ENCODE results near the gene NHLRC4.

NHLRC4 gene

DNA sequence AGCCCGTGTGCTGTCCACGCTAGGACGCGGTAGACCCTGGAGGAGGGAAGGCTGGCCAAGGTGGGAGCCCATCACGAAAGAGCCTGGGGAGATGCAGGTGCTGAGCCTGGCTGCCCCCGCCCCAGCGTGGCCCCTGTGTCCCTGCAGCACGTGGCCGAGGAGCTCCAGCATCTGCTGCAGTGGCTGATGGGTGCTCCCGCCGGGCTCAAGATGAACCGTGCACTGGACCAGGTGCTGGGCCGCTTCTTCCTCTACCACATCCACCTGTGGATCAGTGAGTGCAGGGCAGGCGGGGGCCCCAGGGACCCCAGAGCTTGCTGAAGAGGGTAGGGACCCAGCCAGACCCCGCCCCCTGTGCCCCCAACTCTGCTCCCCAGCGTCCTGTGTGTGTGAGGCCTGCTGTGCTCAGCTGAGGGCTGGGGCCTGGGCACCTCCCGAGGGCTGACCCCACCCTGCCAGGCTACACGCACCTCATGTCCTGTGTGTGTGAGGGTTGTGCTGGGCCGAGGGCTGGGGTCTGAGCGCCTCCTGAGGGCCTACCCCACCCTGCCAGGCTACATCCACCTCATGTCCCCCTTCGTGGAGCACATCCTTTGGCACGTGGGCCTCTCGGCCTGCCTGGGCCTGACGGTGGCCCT lies 11.5 kb downstream of the NHLRC4 start:
- no peak for DNase-seq (ENCODE audit: low read depth)
- H3K4me3 ChIP-seq (ENCODE audit: low read depth, low read length) = no peak overlapping the region

GRCh38 chr16:578870-579405 lies 12.1 kb downstream of the NHLRC4 start:
- no peak for DNase-seq (ENCODE audit: low read depth)
- no peak overlapping the region for H3K4me3 ChIP-seq (ENCODE audit: low read depth, low read length)

DNA sequence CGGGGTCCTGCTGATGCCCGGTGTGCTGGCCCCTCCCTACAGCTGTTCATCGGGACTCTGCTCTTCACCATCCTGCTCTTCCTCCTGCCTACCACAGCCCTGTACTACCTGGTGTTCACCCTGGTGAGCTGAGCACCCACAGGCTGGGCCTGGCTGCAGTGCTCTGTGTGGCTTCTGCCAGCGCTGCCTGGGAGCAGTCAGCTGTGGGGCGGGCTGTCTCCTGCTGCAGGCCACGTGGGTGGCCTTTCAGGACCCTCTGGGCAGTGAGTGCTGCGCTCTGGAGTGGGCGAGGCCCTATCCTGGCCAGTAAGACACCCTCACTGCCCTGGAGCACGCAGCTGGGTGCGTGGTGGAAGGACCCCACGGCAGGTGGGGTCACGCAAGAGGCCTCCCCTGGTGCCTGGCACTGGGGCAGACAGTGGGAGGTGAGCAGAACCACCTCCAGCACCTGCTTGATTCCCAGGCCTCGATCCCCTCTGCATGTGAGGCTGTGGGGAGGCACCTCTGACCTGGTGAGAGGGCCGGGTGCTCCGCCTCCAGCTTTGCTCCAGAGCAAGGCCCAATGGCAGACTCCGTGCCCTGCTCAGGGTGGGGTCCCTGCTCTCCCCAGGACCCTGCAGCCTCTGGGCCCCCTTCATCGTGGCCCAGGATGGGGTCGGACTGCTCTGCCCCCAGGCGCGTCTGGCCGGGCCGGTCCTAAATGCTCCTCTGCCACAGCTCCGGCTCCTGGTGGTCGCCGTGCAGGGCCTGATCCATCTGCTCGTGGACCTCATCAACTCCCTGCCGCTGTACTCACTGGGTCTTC lies 13.5 kb downstream of the NHLRC4 start:
- no peak for DNase-seq (ENCODE audit: low read depth)
- H3K4me3 ChIP-seq (ENCODE audit: low read depth, low read length) = no peak overlapping the region

DNA sequence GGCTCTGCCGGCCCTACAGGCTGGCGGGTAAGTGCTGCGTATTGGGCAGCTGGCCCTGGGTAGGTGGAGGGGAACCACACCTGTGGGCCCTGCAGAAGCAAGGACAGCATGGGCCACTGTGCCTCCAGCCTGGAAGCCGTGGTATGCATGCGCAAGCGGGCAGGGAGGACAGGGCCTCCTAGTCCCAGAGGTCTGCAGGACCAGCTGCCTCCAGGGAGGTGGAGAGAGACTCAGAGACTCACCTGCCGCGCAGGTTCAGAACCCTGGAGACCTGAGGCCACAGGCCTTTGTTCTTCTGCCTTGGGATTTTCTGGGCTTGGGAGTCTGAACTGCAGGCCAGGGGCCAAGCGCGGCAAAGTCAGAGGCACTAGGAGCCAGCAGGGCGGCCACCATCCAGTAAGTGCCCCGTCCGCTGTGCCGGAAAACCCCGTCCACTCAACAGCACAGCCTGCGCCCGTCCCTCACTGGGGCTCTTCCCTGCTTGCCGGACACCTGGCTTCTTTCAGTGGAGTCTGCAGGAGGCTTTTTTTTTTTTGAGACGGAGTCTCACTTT lies 14.2 kb downstream of the NHLRC4 start:
- no peak for DNase-seq (ENCODE audit: low read depth)
- no peak overlapping the region for H3K4me3 ChIP-seq (ENCODE audit: low read depth, low read length)

DNA sequence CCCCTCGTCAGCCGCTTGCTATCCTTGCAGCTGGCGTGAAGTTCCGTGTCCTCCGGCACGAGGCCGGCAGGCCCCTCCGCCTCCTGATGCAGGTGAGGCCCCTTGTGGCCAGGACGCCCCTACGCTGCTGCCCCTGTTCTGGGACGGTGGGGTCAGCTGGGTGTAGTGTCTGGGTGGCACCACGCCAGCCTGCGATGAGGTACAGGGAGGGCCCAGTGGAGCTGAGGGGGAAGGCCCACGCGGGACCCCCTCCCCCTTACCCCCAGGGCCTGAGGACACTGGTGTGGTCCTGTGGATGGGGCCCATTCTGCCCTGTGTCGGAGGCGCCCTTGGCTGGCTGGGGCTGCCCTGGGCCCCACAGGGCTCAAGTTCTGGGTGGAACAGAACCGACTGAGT lies 15.4 kb downstream of the NHLRC4 start:
- DNase-seq (ENCODE audit: low read depth) = no peak
- H3K4me3 ChIP-seq (ENCODE audit: low read depth, low read length) = no peak overlapping the region

- DNase-seq (ENCODE audit: low read depth) = no peak
- no peak overlapping the region for H3K4me3 ChIP-seq (ENCODE audit: low read depth, low read length)
Observed at GRCh38 chr16:582614-583331, 16.0 kb downstream of the NHLRC4 start.

DNA sequence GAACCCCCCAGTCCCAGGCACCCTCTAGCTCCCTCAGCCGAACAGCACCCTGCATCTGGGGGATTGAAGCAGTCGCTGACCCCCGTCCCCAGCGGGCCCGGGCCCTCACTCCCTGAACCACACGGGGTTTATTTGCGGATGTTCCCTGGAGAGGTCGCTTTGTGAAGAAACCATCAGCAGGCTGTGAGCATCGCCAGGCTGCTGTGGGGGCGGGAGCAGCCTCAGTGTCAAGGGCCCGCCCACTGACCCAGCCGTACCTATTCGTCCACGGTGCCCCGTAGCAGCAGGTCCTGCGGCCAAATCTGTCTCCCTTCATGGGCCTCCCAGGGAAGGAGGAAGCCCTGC lies 16.6 kb downstream of the NHLRC4 start:
- DNase-seq (ENCODE audit: low read depth) = no peak
- no peak overlapping the region for H3K4me3 ChIP-seq (ENCODE audit: low read depth, low read length)

DNA sequence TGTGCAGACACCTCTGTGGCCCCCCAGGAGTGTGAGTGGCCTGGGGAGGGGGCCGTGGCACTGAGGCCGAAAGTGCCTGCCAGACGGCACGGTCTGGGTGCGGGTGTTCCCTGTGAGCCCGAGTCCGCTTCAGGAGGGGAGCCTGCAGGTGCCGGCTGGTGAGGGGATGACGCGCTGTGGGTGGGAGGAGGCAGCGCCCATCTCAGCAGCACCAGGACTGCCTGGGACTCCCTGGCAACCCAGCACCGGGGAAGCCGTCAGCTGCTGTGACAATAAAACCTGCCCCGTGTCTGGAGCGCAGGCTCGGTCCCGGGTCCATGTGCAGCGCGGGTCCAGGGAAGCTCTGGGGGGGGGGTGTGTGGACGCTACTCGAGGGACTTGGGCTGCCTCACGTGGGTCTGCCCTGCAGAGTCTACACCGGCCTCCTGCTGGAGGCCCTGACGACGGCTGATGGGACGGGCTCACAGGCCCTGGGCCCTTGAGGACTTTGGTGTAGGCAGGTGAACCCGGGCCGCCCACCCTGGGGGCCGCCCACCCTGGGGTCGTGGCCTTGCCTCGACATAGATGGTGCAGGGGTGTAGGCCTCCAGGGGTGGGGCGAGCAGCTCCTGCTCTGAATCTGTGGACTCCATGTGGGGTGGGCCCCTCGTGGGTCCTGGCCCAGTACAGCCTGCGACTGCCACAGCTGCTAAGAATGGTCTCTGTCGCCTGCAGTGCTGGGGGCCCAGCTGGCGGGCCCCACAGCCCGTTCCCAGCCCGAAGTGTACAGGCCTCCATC lies 17.2 kb downstream of the NHLRC4 start:
- no peak overlapping the region for H3K4me3 ChIP-seq (ENCODE audit: low read depth, low read length)
- no peak for DNase-seq (ENCODE audit: low read depth)

- no peak overlapping the region for H3K4me3 ChIP-seq (ENCODE audit: low read depth, low read length)
- no peak for DNase-seq (ENCODE audit: low read depth)
Observed at GRCh38 chr16:585351-585750, 18.5 kb downstream of the NHLRC4 start.

- no peak for DNase-seq (ENCODE audit: low read depth)
Observed at GRCh38 chr16:586047-586644, 19.3 kb downstream of the NHLRC4 start.

DNA sequence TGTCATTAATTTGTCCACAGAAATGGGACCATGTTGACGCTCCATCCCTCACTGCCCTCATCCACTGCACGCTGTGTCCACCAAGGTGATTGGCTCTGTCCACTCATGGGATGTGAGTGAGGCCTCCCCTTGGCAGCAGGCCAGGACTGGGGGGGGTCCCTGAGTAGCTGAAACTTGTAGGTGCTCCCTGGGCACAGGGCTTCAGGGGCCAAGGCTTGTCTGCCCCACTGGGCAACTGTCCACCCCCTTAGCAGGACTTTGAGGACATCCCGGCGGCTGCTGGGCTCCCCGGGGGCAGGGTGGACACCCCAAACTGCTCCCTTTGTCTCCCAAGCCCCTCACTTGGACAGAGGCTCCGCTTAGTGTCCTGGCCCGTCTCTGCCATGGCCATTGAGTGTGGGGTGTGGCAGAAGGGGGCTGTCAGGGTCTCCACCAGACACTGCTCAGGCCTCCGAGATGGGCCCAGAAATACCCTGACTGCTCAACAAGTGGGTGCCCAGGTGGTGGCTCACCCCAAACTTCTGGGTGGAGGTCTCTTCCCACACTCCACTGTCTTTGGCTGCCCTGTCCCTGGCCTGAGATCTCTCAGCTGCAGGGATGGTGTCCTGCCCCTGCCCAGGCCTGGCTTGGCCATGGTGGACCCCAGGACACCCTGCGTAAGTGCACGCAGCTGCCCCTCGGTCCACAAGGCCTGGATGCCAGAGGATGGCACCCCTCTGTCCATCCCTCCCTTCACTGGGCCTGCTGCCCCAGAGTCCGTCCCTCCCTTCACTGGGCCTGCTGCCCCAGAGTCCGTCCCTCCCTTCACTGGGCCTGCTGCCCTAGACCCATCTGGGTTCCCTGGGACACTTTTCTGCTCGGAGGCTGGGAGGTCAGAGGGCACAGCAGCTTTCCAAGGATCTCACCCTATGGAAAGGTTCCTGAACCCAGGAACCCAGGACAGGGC lies 20.1 kb downstream of the NHLRC4 start:
- H3K4me3 ChIP-seq (ENCODE audit: low read depth, low read length) = no peak overlapping the region

More at GRCh38 chr16:586047-586644, 19.3 kb downstream of the NHLRC4 start:
- no peak overlapping the region for H3K4me3 ChIP-seq (ENCODE audit: low read depth, low read length)

GRCh38 chr16:588639-588888 lies 21.8 kb downstream of the NHLRC4 start:
- no peak for DNase-seq (ENCODE audit: low read depth)
- peak overlapping the region; percentile 82 for H3K4me3 ChIP-seq (ENCODE audit: low read depth, low read length)

More for the DNA sequence above, 20.1 kb downstream of the NHLRC4 start:
- no peak for DNase-seq (ENCODE audit: low read depth)

DNA sequence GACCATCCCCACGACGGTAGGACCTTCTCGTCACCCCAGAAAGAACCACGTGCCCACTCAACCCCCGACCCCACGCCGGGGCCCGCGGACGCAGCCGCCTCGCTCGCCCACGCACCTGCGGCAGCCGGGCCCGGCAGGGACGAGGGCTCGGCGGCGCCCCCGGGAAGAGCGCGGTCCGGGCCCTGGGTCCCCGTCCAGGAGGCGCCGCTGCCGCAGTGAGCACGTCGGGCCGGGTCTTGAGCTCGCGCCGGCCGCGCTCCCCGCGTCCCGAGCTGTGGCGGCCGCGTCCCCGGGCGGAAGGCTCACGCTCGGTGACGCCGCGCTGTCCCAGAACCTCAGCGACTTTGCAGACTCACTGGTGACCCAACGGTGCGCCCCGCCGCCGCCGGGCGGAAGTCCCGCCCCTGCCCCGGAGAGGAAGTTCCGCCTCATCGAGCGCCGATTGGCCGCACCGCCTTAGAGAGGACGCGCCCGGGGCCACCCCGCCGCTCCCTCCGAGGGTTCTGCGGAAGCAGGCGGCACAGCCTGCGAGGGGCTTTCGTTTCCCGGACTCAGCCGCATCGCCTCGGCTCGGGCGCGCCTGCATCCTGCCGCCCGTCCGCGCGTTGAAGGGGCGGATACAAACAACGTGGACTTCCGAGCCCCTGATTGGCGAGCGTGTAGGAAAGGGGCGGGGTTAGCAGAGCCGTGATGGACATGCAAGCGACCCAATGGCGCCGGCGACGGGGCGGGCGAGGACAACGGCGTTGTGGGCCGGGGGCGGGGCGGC lies 22.3 kb downstream of the NHLRC4 start:
- H3K4me3 ChIP-seq (ENCODE audit: low read depth, low read length) = peak overlapping the region; percentile 82
- DNase-seq (ENCODE audit: low read depth) = peak; percentile 82

- peak; percentile 91 for DNase-seq (ENCODE audit: low read depth)
- peak within 1 kb of the TSS; percentile 91 for H3K4me3 ChIP-seq (ENCODE audit: low read depth, low read length)
Observed at GRCh38 chr16:589658-590187, 22.9 kb downstream of the NHLRC4 start, which contains the start of gene RAB40C. Gene RAB40C, plus strand, starts transcription at chr16:590066. Its CDS starts 226 bp downstream, at chr16:590292.

GRCh38 chr16:590188-590814 lies 23.5 kb downstream of the NHLRC4 start:
- H3K4me3 ChIP-seq (ENCODE audit: low read depth, low read length) = peak overlapping the region; percentile 91

DNA sequence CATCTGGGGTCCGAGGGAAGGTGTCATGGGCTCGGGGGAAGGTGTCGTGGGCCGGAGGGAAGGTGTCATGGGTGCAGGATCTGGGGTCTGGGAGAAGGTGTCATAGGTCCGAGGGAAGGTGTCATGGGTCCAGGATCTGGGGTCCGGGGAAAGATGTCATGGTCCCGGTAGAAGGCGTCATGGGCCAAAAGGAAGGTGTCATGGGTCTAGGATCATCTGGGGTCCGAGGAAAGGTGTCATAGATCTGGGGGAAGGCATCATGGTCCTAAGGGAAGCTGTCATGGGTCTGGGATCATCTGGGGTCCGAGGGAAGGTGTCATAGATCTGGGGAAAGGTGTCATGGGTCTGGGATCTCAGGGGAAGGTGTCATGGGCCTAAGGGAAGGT lies 24.0 kb downstream of the NHLRC4 start:
- peak overlapping the region; percentile 91 for H3K4me3 ChIP-seq (ENCODE audit: low read depth, low read length)
- DNase-seq (ENCODE audit: low read depth) = no peak

More at GRCh38 chr16:590188-590814, 23.5 kb downstream of the NHLRC4 start:
- no peak for DNase-seq (ENCODE audit: low read depth)

DNA sequence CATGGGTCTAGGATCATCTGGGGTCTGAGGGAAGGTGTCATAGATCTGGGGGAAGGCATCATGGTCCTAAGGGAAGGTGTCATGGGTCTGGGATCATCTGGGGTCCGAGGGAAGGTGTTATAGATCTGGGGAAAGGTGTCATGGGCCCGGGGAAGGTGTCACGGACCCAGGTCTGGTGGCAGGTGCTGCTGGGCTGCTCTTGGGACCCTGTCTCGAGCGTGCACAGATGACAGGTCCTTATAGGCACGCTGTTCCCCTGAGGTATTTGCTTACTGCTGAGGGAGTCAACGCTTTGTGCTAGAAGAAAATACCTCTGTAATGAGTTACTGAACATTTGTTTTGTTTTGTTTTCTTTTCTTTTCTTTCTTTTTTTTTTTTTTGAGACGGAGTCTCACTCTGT lies 24.4 kb downstream of the NHLRC4 start:
- DNase-seq (ENCODE audit: low read depth) = no peak
- peak overlapping the region; percentile 91 for H3K4me3 ChIP-seq (ENCODE audit: low read depth, low read length)

Data from skeletal muscle cell (primary cell).